Pancreas (tissue), 10 donors: ENCODE measurements around the gene PLCD3. TPM values are rescaled to one million over a fixed set of nuclear protein-coding genes. Genes with fewer than 3 reads are reported as not detected.

Experiments
- ATAC-seq, 4 donors: fragments of 200-7000 bp; cut with Tn5 transposase; one replicate each; pipeline versions ENCODE4 v1.8.0 to v1.9.1; 2020; ENCODE audit warnings: mild to moderate bottlenecking in 4 of 4, moderate library complexity in 4 of 4
- DNase-seq, 6 donors: peaks; one replicate each; pipeline ENCODE4 v3.0.0-alpha.2; 2020
- FAIRE-seq: peaks from 2 replicates; lab custom pipeline; 2012; peaks lifted over from hg19 to GRCh38; lab: Jason Lieb, UNC
- H3K27ac ChIP-seq, 4 donors: fragments of 200-600 bp; sonication (generic); 1 replicate in 3 of 4; 2 replicates in 1 of 4; pipeline versions ENCODE4 v1.5.0 to v1.8.0; 2020
- H3K27me3 ChIP-seq, 4 donors: fragments of 200-600 bp; one replicate each; pipeline ENCODE4 v1.8.0; 2021
- H3K36me3 ChIP-seq, 3 donors: fragments of 200-600 bp; sonication (generic) in 1 of 3; one replicate each; pipeline versions ENCODE4 v1.5.0 to v1.8.0; 2020 to 2021
- H3K4me1 ChIP-seq, 3 donors: fragments of 200-600 bp; one replicate each; pipeline ENCODE4 v1.8.0; 2021
- H3K4me3 ChIP-seq, 4 donors: fragments of 200-600 bp; sonication (generic) in 2 of 4; one replicate each; pipeline versions ENCODE4 v1.5.0 to v1.8.0; 2020 to 2021
- H3K9me3 ChIP-seq, 4 donors: fragments of 200-600 bp; one replicate each; pipeline ENCODE4 v1.8.0; 2021
- CTCF ChIP-seq, 4 donors: fragments of 200-600 bp; sonication (generic) in 3 of 4; IDR thresholded peaks; one replicate each; pipeline versions ENCODE4 v1.5.0 to v1.8.0; 2021; ENCODE audit warnings: antibody characterized with exemption in 4 of 4
- WGBS, 2 donors: extraction: QIAGEN DNeasy Blood & Tissue Kit; methylation state at CpG; one replicate each; pipeline ENCODE4 v1.1.7; 2013; 5-methylcytosine and 5-hydroxymethylcytosine counted together
- intact Hi-C, 3 donors: fragments of 100-400 bp; cut with DNase I; formaldehyde crosslinking; loops; one replicate each; pipeline versions ENCODE4 v1.11.1 to v1.14.2; 2022
- polyA plus RNA-seq, 2 donors: library from polyadenylated mRNA; stranded (reverse); fragments of 200-250 nt; gene quantifications; one replicate each; pipeline ENCODE4 v1.2.3, GENCODE V29; 2013
- total RNA-seq, 6 donors: library from RNA; stranded (reverse); fragmentation: NEBNext Ultra II Directional in 4 of 6; extraction: Animal tissue kit (Norgen Biotek cat#: 25700) in 4 of 6; gene quantifications; one replicate each; pipeline versions ENCODE4 v1.2.1 to v1.2.4, GENCODE V29; 2021 to 2023
- donor health status: healthy with polysubstance abuse.
- donor health status: DM: no; HTN: no; CAD: no; lungs with moderate emphysema.
- donor health status: DM: no; HTN: no; CAD: no.
- donor health status: control.
- donor health status: control.
- donor health status: Bipolar disorder and iron deficiency.
- donor health status: DM: yes; HTN: yes; CAD: no.
- donor health status: DM: no; HTN: no; CAD: no.
- donor health status: DM: no; HTN: no; CAD: no.
- donor health status: DM: yes; HTN: yes; CAD: no.

PLCD3 gene
- total and polyA plus RNA-seq, 8 donors: 4.6 to 10.6 (median 8.4) TPM

DNA sequence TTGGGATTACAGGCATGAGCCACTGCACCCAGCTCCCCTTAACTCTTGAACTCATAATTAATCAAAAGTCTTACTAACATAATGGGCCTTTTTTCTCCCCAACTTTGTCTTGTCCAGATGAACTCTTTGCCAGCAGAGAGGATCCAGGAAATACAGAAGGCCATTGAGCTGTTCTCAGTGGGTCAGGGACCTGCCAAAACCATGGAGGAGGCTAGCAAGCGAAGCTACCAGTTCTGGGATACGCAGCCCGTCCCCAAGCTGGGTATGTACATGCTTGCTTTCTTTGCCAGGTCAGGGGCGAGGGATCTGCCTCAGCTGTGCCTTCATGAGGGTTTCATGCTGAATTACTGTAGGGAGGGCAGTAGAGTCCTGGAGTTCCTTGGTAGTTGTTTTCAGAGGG is 45.9 kb downstream of the PLCD3 start:
- WGBS, 2 donors: 96% methylated on average over 4 of the region's 4 CpGs
- no peak for FAIRE-seq
- no peak for DNase-seq
- no peak for TF ChIP-seq CTCF (IDR thresholded peaks at IDR 0.05)
- Histone ChIP-seq H3K27ac (no peak overlapping the region), H3K36me3 (peaks cover 0 to 45% (median 34%) of the 10 kb centered on the region in 3 donors), H3K4me1 (no peaks in the 10 kb centered on the region), H3K4me3 (no peak overlapping the region), H3K9me3 (no peaks in the 10 kb centered on the region), H3K27me3 (no peaks in the 10 kb centered on the region)
- intact Hi-C loops: no loop called here
- ATAC-seq: no peak

GRCh38 chr17:45081047-45081703 is 51.1 kb downstream of the PLCD3 start:
- FAIRE-seq (no peak), DNase-seq (no peak), ATAC-seq (no peak)
- Histone ChIP-seq H3K36me3 (peaks cover 0 to 19% (median 11%) of the 10 kb centered on the region in 3 donors), H3K4me3 (no peak overlapping the region), H3K27me3 (no peaks in the 10 kb centered on the region), H3K27ac (no peak overlapping the region), H3K4me1 (no peaks in the 10 kb centered on the region), H3K9me3 (no peaks in the 10 kb centered on the region)
- WGBS, 2 donors: 90 to 92% methylated on average over 6 of the region's 6 CpGs
- intact Hi-C loops: no loop called here
- no peak for TF ChIP-seq CTCF (IDR thresholded peaks at IDR 0.05)

- TF ChIP-seq CTCF (IDR thresholded peaks at IDR 0.05): no peak
- no peak overlapping the region for H3K4me3 ChIP-seq
- no peak for DNase-seq
- FAIRE-seq: no peak
- no peaks in the 10 kb centered on the region for H3K4me1 ChIP-seq
- 98 to 99% methylated on average over 3 of the region's 3 CpGs for WGBS, 2 donors
- peak in 1 of 4 donors; percentile 38 for ATAC-seq
- H3K36me3 ChIP-seq: peaks cover 0 to 13% (median 10%) of the 10 kb centered on the region in 3 donors
- no peaks in the 10 kb centered on the region for H3K27me3 ChIP-seq
- intact Hi-C loops: no loop called here
- no peaks in the 10 kb centered on the region for H3K9me3 ChIP-seq
- no peak overlapping the region for H3K27ac ChIP-seq
Measured at GRCh38 chr17:45077643-45078042, 54.7 kb downstream of the PLCD3 start.

DNA sequence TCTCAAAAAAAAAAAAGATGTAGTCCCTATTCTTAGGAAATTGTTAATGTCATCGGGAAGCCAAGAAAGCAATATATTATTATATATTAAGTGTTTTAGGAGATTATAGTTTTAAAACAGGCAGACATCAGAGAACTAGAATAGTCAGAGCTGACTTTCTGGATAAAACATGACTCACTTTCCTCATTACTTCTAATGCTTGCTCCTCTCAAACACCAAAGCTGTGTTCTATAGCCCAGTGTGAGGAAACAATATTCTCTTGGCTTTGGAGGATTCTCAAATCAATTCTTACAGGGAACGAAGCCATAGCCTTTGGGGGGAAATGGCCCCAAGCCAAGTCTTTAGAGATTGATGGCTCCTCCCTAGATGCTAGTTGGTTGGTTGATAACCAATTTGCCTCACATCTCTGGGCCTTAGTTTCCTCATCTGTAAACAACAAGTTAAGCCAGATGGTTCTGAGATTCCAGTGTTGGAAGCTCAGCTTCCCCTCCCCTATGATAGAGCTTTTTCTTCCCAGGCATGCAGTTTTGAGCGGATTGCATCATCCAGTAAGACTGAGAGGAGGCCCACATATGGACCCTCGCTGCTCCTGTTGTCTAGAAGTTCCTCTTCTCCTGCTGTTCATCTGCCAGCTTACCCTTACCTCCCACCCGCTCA is 58.8 kb downstream of the PLCD3 start:
- intact Hi-C loops: no loop called here
- no peaks in the 10 kb centered on the region for H3K9me3 ChIP-seq
- no peaks in the 10 kb centered on the region for H3K27me3 ChIP-seq
- no peaks in the 10 kb centered on the region for H3K4me1 ChIP-seq
- ATAC-seq (peak in 3 of 4 donors; percentile 24 to 53 (median 36)), DNase-seq (no peak), FAIRE-seq (no peak)
- TF ChIP-seq CTCF (IDR thresholded peaks at IDR 0.05): no peak
- no peak overlapping the region for H3K4me3 ChIP-seq
- no peaks in the 10 kb centered on the region for H3K36me3 ChIP-seq
- H3K27ac ChIP-seq: no peak overlapping the region
- WGBS, 2 donors: 74 to 81% methylated on average over 5 of the region's 5 CpGs

- H3K4me3 ChIP-seq: no peak overlapping the region
- no peaks in the 10 kb centered on the region for H3K27me3 ChIP-seq
- DNase-seq (no peak), ATAC-seq (no peak), FAIRE-seq (no peak)
- no peaks in the 10 kb centered on the region for H3K4me1 ChIP-seq
- WGBS, 2 donors: 90 to 93% methylated on average over 2 of the region's 2 CpGs
- H3K9me3 ChIP-seq: no peaks in the 10 kb centered on the region
- no peaks in the 10 kb centered on the region for H3K36me3 ChIP-seq
- TF ChIP-seq CTCF (IDR thresholded peaks at IDR 0.05): no peak
- intact Hi-C loops: no loop called here
- H3K27ac ChIP-seq: no peak overlapping the region
Measured at GRCh38 chr17:45070809-45071208, 61.5 kb downstream of the PLCD3 start.
